Activated T-cell treated with anti-CD3 and anti-CD28 coated beads, Interleukin-2, amount 50 U/mL, for 1 hour (primary cell): Measurements from ENCODE around the gene TSPAN18.
"Not testable (repeated sequence)": the region's sequence is repeated elsewhere in the genome, so short reads cannot be mapped to it uniquely, and the experiment has no call there.

Experiments used
- DNase-seq: peaks from one replicate; pipeline ENCODE4 v3.0.0-alpha.2; 2020

The TSPAN18 gene

DNA sequence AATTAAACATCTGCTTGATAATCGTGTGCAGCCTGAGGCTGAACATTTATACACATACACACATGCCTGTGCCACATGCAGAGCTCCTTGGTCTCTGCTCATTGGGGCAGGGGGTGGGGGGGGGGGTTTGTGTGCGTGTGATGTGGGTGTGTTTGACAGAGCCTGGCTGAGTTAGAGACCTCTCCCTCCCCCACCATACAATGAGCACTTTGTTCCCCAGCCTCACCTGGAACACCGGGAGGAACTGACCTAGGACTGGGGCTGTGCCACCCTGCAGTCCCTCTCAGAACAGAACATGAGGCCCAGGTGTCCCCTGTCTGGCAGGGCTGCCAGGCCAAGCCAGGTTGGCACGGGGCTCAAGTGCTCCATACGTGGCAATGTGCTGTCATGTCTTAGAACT, 127.3 kb downstream of the TSPAN18 start:
- no peak for DNase-seq

DNA sequence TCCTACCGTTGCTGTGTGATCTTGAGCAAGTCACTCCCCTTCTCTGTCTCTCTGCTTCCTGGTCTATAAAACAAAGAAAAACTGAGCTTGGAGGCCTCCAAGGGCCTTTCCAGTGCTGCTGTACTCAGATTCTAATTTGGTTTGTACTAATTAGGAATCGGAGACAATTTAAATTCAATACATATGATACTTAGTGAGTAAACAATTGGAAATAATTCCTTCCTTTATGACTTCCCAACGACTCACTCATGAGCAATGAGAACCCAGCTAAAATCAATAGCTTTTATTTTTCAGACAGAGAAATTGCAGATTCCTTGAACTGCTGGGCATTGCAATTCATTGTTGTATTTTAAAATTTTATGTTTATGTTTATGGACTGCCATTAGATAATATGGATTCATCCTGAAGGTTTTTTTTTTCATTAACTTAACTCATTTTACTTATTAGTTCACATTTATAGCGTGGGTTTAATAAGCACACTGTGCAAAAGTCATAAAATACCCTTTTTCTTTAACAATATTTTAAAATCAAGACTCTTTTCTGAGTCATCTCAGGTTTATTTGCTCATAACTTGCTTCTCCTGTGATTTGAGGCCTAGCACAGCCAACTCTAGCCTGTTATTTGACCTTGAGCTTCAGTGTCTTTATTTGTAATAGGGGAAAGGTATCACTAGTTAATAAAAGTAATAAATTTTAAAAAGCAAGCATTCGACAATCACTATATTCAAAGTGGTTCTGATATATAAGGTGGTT, 128.2 kb downstream of the TSPAN18 start:
- DNase-seq, result no peak

DNA sequence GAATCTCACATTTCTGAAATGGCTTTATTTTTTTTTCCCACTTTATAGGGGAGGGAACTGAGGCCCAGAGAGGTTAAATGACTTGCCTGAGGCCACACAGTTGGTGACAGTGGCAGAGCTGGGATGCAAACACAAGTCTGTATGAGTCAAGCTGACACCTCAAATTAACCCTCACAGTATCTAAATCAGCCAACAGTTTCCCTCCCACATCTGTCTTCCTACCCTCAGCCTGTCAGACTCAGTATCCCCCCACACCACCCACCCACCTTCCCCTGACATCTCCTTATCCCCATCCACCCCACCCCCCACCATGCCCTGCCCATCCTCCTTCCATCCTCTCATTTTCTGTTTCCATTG, 128.7 kb downstream of the TSPAN18 start:
- DNase-seq, result no peak

DNA sequence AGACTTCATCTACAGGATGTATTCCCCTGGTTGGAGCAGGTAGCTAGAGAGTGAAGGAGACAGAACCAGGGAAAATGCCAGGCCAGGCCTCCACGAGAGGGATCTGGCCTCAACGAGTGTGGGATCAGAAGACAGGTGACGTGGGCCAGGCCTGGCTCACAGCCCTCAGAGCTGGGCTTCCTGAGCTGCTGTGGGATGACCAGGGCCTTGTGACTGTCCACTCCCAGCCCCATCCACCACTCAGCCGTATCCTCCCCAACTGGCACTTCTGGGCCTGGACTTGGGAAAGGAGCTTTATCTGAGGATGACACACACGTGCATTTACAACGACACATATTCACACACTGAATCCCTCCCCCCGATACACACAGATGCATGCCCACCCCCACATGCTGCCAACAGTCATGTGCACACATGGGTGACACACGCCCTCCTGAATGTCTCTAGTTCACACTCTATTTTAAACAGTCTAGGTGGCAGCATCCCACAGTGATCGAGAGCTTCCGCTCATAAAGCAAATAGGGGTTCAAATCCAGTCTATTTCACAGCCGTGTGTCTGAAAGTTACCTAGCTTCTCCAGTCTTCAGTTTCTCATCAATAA, 130.8 kb downstream of the TSPAN18 start:
- DNase-seq, result no peak

DNA sequence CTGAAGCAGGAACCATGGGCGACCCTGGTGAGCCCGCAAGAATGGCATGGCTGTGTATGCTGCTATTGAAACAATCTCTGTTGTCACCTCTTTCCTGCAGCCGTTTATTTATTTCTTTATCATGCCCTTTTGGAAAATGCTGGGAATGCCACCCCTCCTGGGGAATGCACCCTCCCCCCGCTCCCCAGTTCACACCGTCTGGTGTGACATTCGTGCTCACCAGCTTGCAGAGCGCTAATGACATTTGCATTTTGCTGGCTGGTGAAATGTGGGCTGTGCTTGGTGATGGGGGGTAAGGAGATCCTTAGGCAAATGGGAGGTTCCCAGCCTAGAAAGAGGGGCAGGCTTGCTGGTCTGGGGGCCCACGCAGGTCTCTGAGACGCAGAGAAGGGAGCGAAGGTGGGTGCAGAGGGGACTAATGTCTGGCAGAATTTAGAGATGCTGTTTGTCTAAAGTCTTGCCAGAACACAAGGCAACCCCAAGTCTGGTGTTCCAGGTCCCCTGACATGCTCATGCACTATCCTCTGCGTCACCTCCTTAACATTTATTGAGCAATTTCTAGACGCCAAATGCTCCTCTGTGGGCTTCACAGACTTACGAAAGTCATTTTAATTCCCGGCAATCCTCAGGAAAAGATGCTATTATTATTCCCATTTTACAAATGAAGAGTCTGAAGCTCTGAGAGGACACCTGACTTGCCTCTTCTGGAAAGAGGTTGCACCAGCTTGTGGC, 132.2 kb downstream of the TSPAN18 start:
- no peak for DNase-seq

DNA sequence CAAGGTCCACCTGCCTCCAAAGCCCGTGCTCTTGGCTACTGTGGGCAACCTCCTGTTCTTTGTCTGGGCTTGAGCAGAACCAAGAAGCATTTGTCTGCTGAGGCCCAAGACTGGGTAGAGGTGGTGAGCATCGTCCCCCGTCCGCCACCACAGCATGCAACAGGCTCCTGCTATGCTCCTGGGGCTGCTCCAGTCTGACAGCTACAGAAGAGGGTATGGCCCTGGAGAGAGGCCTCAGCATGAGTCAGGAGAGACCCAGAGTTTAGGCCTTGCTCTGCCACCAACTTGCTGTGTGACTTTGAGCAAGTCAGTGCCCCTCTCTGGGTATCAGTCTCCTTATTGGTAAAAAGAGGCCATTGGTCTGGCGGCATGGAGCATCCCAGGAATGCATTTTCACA, 132.8 kb downstream of the TSPAN18 start:
- no peak for DNase-seq

DNA sequence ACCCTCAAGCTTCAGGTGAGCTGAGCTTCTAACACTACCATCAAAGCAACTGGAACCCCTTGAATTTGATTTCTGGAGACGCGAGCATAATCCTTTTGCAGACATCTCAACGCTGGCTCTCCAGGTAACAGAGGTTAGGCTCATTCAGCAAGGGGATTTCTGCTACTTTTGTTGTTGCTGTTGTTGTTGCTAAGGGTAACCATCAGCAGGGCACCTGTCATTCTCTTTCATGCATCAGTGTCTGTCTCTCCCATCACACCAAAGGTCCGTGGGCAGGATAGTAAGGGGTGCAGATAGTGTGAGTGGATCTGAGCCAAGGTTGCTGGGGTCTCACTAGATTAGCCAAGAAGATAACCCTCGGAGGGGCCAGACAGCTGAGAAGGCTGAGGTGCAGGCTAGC, 133.6 kb downstream of the TSPAN18 start:
- no peak for DNase-seq

DNA sequence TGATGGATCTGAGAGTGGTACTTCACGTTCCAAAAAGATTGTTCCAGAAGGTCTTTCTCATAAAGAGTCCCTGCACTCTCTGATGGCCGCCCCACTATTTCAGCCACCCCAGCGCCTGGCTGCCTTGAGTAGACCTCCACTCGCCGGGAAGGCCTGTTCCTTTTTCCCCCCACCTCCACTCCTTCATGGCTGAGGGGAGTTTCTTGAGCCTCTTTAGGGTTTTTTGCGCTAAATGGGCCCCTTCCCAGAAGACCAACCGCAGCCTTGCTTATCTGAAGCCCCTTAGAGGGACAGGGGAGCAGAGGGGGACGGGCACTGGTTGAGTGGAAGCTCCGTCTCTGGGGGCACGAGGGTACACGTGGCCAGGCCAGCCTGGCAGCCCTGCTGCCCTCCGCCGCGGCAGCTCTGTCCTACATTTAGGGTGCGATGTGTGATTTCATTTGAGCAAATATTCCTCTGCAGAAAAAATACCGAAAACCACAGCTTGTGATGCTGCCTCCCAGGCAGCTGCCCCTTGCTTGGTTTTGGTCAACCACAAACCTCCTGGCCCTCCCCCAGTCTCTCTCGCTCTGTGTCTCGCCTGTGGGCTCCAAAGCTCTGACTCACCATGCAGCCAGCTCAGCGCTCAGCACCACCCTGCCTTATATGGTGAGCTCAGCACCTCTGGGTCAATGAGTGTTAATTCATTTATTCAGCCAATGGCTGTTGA, 135.2 kb downstream of the TSPAN18 start:
- peak; percentile 61 for DNase-seq

DNA sequence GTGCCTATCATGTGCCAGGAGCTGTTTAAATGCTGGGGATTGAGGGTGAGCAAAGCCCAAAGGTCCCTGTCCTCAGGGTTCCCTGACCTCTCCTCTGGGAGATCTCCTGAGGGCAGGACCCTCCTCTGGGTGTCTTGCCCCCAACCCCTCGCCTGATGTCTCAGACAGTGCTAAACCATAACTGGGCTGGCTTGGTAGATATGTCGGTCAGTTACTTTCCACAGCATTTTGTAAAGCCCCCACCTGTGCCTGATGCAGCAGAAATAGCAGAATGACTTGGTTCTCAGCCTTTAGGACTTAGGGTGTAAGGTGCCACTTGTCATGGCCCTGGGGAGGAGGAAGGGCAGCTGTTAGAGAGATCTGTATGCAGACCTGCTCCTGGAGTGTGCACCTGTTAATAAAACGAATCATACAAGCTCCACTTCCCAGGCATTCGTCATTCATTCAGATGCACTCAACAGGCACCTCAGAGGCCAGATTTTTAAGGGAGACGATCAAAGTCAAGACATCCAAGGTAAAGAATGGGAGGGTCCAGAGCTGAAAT, 135.9 kb downstream of the TSPAN18 start:
- DNase-seq, result no peak

DNA sequence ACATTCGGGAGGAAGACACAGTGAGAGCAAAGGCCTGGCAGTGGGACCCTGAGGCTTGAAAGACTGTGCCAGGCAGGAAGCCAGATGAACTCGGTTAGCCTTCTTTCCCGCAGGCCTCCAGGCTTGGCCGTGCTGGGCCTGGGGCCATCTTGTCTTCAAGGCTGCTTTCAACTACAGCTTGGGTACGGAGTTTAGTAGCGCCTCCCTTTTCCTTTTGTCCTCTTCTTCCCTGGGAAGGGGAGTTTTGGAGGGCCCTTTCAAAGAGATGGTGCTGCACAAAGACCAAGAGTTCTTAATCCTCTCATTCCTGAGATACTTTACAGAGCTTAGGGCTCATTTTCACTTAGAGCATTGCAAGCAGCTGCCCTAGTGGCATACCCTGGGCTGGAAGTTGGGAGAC, 136.5 kb downstream of the TSPAN18 start:
- no peak for DNase-seq

DNA sequence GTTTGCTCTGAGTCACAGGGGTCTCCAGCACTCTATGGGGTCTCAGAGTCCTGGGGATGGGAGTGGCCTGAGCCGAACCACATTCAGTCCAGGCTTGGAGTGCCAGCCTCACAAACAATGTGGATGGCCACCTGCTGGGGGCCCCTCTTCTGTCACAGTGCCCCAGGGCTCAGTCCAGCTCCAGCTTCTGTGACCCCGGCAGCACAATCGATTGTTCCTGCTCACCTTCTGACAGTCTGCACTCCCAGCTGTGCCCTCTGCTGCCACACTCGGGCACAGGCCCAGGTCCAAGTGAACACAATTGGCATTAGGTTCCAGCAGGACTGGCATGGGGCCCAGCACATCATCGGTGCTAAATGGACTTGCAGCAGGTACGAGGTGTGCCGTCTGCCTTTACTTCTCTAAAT, 139.1 kb downstream of the TSPAN18 start:
- DNase-seq, result no peak

DNA sequence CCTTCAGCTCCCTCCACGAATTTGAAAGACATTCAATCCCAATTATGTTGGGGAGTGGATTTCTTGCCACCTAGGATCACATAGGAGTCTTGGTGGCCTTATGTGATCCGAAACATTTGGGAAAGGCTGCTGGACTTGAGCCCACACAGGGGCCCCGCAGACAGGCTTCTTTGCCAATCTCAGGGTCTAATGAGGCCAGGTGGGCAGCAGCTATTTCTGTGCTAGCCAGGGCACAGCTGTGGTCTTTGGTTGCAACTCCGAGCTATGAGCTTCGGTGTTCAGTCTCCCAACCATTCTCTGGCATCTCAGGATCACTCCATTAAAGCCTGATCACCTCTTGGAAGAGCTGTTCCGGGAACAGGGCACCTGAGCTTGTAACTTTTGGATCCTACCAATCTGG, 139.5 kb downstream of the TSPAN18 start:
- no peak for DNase-seq

DNA sequence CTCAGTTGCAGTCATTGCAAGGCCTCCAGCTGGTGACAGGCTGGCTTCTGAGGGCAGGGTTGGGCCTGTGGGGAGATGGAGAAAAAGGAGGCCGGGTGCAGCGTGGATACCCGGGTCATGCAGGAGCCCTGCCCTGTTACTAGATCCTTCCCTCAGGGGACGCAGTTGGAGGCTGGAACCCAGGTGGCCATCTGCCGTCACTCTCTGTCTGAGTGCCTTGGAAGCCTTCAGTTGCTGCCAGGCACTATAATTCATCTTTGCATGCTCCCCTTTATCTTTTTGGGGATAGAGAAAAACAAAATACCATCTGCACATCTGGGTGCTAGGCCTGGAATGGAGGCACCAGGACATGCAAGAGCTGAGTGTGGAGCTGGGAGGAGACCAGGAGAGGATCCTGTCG, 141.3 kb downstream of the TSPAN18 start:
- DNase-seq, result no peak

DNA sequence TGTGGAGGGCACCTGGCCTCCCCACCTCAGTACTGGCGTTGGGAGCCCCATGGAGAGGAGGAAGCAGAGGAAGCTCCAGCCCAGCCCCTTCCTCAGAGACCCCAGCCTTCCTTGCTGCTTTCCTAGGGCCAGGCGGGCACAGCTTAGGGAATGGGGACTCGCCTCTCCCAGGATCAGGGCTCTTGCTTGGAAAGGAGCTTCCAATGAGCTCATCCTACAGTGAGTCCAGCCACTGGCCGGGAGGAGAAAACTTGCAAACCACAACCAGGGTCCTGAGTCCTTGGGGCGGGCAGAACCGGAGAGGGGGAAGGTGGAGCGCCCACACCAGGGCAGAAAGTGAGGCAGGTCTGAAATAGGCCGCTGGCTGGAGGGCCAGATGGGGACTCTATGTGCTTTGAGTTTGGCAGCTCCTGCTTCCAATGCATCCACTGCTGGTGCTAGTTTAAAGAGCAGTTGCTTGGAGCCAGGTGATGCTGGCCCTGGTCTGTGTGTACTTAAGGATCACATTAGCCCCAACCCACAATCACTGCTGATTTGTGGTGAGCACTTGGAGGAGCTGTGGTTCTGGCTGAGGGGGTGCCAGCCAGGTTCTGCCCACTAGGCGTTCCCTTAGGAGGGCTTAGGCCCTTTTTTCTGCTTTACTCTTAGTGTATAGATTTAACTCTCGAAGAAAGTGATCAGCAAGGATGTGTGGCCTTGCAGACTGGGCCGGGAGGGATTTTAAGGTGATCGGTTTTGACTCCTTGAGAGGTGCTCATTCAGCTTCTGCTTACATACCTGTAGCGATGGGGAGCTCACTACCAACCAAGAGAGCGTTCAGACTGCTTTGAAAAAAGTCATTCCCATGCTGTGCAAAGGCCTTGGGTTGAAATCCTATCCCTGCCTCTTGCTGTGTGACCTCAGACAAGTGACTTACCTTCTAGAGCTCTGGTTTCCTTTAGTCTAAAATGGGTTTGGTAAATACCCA, 142.0 kb downstream of the TSPAN18 start:
- no peak for DNase-seq

DNA sequence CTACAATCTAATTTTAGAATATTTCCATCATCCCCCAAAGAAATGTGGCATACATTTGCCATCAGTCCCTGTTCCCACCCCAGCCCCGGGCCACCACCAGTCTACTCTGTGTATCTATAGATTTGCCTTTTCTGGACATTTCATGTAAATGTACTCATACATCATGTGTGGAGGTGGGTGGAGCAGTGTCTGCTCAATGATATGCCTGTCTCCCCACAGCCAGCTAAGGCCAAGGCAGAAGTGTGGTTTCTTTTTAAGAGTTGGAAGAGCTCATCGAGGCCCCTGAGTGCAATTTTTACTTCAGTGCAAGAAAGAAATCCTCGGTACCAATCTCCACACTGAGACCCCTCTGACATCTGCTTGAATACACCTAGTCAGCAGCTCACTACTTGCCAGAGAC, 143.4 kb downstream of the TSPAN18 start:
- no peak for DNase-seq

DNA sequence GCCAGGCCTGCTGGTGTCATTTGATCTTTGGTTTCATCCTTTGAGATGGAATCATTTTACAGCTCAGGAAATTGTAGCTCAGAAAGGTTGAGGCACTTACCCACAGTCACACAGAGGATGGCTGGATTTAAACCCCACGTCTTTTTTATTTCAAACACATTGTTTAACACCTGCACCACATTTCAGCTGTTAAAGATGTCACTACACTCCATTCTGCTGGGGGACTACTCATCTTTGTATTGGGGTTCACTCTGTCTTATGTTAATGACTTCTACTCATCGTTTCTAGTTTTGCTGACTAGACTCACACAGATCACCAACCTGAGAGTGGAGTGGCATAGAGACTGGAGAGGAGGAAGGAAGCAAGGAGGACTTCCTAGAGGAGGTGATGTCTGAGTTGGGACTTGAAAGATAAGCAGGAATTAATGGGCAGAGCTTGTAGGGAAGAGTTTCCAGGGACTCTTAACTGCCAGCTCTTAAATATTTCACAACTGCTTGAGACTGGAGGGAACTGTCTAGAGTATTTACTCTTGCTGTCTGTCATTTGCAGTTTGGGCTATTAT, 143.9 kb downstream of the TSPAN18 start:
- DNase-seq, result no peak

DNA sequence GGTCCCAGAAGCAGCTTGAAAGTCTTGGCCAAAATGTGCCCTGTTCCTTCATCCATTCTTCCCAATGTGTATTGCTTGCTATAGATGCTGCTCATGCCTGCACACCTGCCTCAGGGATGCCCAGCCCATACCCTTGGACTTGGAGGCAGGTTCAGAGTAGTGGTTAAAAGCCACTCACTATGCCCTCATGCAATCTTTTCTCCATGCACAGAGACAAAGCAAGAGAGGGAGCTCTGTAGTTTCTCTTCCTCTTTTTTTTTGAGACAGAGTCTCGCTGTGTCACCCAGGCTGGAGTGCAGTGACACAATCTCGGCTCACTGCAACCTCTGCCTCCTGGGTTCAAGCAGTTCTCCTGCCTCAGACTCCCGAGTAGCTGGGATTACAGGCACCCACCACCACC, 144.9 kb downstream of the TSPAN18 start:
- DNase-seq, result not testable (repeated sequence)

DNA sequence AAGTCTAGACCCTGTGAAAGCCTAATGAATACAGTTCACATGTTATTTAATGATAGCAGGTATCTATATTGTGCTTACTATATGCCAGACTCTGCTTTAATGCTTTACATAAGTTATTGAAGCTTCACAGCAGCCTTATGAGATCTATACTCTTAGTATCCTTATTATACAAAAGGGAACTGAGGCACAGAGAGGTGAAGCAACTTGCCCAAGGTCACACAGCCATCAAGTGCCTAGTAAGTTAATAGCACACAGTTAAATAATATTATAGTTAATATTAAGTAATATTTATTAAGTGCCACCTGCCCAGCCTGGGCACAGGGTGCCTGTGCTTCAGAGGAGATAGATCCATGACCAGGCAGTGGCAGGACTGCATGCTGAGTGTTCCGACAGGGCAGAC, 145.8 kb downstream of the TSPAN18 start:
- no peak for DNase-seq

DNA sequence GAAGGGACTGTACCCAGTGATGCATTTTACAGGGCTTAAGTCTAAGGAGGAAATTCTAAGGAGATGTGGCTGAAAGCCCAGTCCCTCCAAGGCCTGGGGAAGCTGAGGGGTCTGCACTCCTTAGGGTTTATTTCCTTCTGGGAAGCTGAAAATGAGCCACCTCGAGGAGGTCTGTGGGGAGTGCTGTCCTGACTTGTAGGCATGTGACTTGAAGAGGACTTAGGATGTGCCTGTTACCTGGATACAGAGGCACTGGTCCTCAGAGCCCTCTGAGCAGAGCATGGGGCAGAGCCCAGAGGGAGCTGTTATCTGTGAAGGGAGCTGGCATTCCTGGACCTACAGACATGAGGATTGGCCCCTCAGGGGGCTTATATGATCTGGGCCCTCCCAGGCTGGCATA, 146.8 kb downstream of the TSPAN18 start:
- no peak for DNase-seq

DNA sequence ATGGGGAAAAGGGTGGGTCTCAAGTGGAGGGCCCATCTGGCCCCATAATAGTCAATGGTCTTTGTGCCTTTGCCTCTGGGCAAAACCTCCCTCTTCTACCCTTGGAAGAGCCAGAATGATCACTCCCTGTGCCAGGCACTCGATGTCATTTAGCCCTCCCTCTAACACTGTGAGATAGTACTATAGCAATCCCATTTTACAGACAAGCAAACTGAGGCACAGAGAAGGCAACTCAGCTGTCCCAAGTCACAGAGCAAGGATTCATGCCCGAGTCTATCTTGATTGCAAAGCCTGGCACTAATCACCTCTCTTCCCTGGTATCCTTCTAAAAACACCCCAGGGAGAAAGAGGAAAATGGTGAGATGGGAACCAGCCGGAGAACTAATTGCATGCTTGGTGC, 147.5 kb downstream of the TSPAN18 start:
- DNase-seq, result no peak

DNA sequence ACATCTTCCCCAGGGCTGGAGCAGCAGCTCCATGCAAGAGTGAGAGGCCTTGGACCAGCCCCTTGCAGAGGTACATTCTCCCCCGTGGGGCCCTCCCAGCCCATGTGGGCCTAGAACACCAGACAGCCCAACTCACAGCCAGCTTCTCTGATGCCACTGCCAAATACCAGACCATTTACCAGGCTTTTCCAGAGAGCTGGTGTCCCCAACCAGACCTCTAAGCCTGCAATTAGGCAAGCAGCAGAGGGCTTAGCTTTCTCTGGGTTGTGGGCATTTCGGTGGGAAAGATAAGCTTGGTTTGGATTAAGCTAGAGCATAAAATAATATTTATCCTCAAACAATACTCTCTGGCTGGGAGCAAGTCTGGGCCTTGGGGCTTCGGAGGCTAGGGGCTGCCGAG, 148.3 kb downstream of the TSPAN18 start:
- DNase-seq, result no peak

DNA sequence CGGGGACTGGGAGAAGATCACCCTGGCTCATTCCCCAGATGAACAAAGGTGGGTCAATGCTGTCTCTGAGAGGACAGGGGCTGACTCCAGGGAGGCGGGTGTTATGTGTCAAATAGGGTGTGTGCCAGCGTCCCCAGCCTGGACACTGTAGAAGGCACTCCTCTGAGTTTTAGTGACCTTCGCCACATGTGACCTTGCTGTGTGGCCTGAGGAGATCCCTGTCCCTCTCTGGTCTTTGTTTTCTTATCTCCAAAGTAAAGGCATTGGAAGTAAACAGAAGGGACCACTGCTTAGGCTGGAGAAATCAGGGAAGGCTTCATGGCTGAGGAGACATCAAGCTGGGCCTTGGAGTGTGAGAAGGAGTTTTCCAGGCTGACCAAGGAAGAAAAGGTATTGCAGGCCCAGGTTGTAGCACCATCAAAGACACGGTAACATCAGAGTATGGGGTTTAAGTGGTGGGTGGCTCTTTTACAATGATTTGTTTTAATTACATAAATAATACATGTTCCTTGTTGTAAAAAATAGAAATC, 149.5 kb downstream of the TSPAN18 start:
- no peak for DNase-seq
